ENCODE measurements around the gene CDH23. TPM values are rescaled to one million over a fixed set of nuclear protein-coding genes. Genes with fewer than 3 reads are reported as not detected.

The CDH23 gene
- total RNA-seq, 1 donor = 0.81 TPM

- DNase-seq (ENCODE audit: low read depth in 2 of 3, low spot score in 2 of 3) = no peak
Observed at GRCh38 chr10:71549766-71550533, 153.2 kb downstream of the CDH23 start.

GRCh38 chr10:71550628-71551027 lies 153.9 kb downstream of the CDH23 start:
- DNase-seq (ENCODE audit: low read depth in 2 of 3, low spot score in 2 of 3) = no peak

- no peak for DNase-seq (ENCODE audit: low read depth in 2 of 3, low spot score in 2 of 3)
Observed at GRCh38 chr10:71551970-71552369, 155.2 kb downstream of the CDH23 start.

GRCh38 chr10:71553432-71553831 lies 156.7 kb downstream of the CDH23 start:
- no peak for DNase-seq (ENCODE audit: low read depth in 2 of 3, low spot score in 2 of 3)

- DNase-seq (ENCODE audit: low read depth in 2 of 3, low spot score in 2 of 3) = no peak
Observed at GRCh38 chr10:71554671-71555070, 158.0 kb downstream of the CDH23 start.

GRCh38 chr10:71555087-71555723 lies 158.5 kb downstream of the CDH23 start:
- DNase-seq (ENCODE audit: low read depth in 2 of 3, low spot score in 2 of 3) = no peak

- DNase-seq (ENCODE audit: low read depth in 2 of 3, low spot score in 2 of 3) = no peak
Observed at GRCh38 chr10:71555724-71556119, 159.0 kb downstream of the CDH23 start.

GRCh38 chr10:71558991-71559390 lies 162.3 kb downstream of the CDH23 start:
- no peak for DNase-seq (ENCODE audit: low read depth in 2 of 3, low spot score in 2 of 3)

- DNase-seq (ENCODE audit: low read depth in 2 of 3, low spot score in 2 of 3) = no peak
Observed at GRCh38 chr10:71561003-71561574, 164.4 kb downstream of the CDH23 start.

- DNase-seq (ENCODE audit: low read depth in 2 of 3, low spot score in 2 of 3) = no peak
Observed at GRCh38 chr10:71562181-71562580, 165.5 kb downstream of the CDH23 start.

GRCh38 chr10:71562904-71563303 lies 166.2 kb downstream of the CDH23 start:
- no peak for DNase-seq (ENCODE audit: low read depth in 2 of 3, low spot score in 2 of 3)

GRCh38 chr10:71564194-71564820 lies 167.6 kb downstream of the CDH23 start:
- no peak for DNase-seq (ENCODE audit: low read depth in 2 of 3, low spot score in 2 of 3)

- DNase-seq (ENCODE audit: low read depth in 2 of 3, low spot score in 2 of 3) = no peak
Observed at GRCh38 chr10:71565284-71566000, 168.7 kb downstream of the CDH23 start.

- no peak for DNase-seq (ENCODE audit: low read depth in 2 of 3, low spot score in 2 of 3)
Observed at GRCh38 chr10:71567006-71567405, 170.3 kb downstream of the CDH23 start.

- no peak for DNase-seq (ENCODE audit: low read depth in 2 of 3, low spot score in 2 of 3)
Observed at GRCh38 chr10:71568896-71569492, 172.3 kb downstream of the CDH23 start.

GRCh38 chr10:71569775-71570588 lies 173.3 kb downstream of the CDH23 start:
- peak; percentile 47 to 81 (median 54) for DNase-seq (ENCODE audit: low read depth in 2 of 3, low spot score in 2 of 3)

GRCh38 chr10:71571460-71572175 lies 174.9 kb downstream of the CDH23 start:
- no peak for DNase-seq (ENCODE audit: low read depth in 2 of 3, low spot score in 2 of 3)

- no peak for DNase-seq (ENCODE audit: low read depth in 2 of 3, low spot score in 2 of 3)
Observed at GRCh38 chr10:71572962-71573361, 176.2 kb downstream of the CDH23 start.

Measured in hematopoietic multipotent progenitor cell (in vitro differentiated cells).